Neural cell (in vitro differentiated cells): Measurements from ENCODE around the gene TLE3. TPM values are rescaled to one million over a fixed set of nuclear protein-coding genes. Genes with fewer than 3 reads are reported as not detected.

ENCODE experiments used
- H2AFZ ChIP-seq: fragments of 200-600, 300-800 bp; sonication (generic), shearing (Covaris generic); 2 replicates; pipeline ENCODE4 v1.6.0; 2014; ENCODE audit warnings: low read depth, mild to moderate bottlenecking, antibody characterized with exemption, low read length, moderate library complexity
- H3F3A ChIP-seq: fragments of 200-600 bp; shearing (Covaris generic); 2 replicates; pipeline ENCODE4 v1.6.1; 2016; ENCODE audit warnings: mild to moderate bottlenecking, moderate library complexity, mixed read lengths, antibody characterized with exemption, low read length; ENCODE audit not compliant: insufficient read depth, poor library complexity, severe bottlenecking
- H3K27ac ChIP-seq: fragments of 200-600, 300-800 bp; sonication (generic), shearing (Covaris generic); 2 replicates; pipeline ENCODE4 v1.5.1; 2014; ENCODE audit warnings: mild to moderate bottlenecking, low read length, moderate library complexity
- H3K27me3 ChIP-seq: fragments of 300-800, 200-600 bp; sonication (generic), shearing (Covaris generic); 2 replicates; pipeline ENCODE4 v1.6.0; 2014; ENCODE audit warnings: mild to moderate bottlenecking, low read depth, low read length, moderate library complexity; ENCODE audit not compliant: insufficient read depth
- H3K36me3 ChIP-seq: fragments of 300-800, 200-600 bp; sonication (generic), shearing (Covaris generic); 2 replicates; pipeline ENCODE4 v1.5.1; 2014; ENCODE audit warnings: mild to moderate bottlenecking, antibody characterized with exemption, low read length, moderate library complexity; ENCODE audit not compliant: insufficient read depth
- H3K4me2 ChIP-seq: fragments of 300-800, 200-600 bp; sonication (generic), shearing (Covaris generic); 2 replicates; pipeline ENCODE4 v1.6.0; 2014; ENCODE audit warnings: mild to moderate bottlenecking, low read length
- H3K4me3 ChIP-seq: fragments of 300-800, 200-600 bp; sonication (generic), shearing (Covaris generic); 2 replicates; pipeline ENCODE4 v1.5.1; 2014; ENCODE audit warnings: mild to moderate bottlenecking, low read length, moderate library complexity
- H3K79me2 ChIP-seq: fragments of 200-600 bp; shearing (Covaris generic); replicated peaks from 2 replicates; pipeline ENCODE4 v1.6.0; 2014; ENCODE audit warnings: mild to moderate bottlenecking, low read length, moderate library complexity; ENCODE audit not compliant: insufficient read depth
- H3K9ac ChIP-seq: fragments of 300-800, 200-600 bp; sonication (generic), shearing (Covaris generic); 2 replicates; pipeline ENCODE4 v1.6.1; 2016; ENCODE audit warnings: mild to moderate bottlenecking, low read length, mixed read lengths
- H3K9me2 ChIP-seq: fragments of 200-600 bp; shearing (Covaris generic); 2 replicates; pipeline ENCODE4 v1.6.1; 2016; ENCODE audit warnings: mild to moderate bottlenecking, low read length, mixed read lengths; ENCODE audit not compliant: insufficient read depth
- H3K9me3 ChIP-seq: fragments of 200-600, 300-800 bp; sonication (generic), shearing (Covaris generic); 2 replicates; pipeline ENCODE4 v1.6.1; 2016; ENCODE audit warnings: mild to moderate bottlenecking, mixed run types, low read length, moderate library complexity, mixed read lengths
- H4K20me1 ChIP-seq: fragments of 200-600 bp; shearing (Covaris generic); 2 replicates; pipeline ENCODE4 v1.6.1; 2016; ENCODE audit warnings: mild to moderate bottlenecking, mixed run types; ENCODE audit not compliant: insufficient read depth
- CTCF ChIP-seq: fragments of 450-650 bp; IDR thresholded peaks from 2 replicates; pipeline ENCODE4 v1.5.1; 2014; ENCODE audit warnings: antibody characterized with exemption, mild to moderate bottlenecking, moderate library complexity; ENCODE audit not compliant: poor library complexity, severe bottlenecking
- EP300 ChIP-seq: fragments of 450-650 bp; conservative IDR thresholded peaks from 2 replicates; pipeline ENCODE4 v1.6.1; 2014; ENCODE audit warnings: antibody characterized with exemption, mild to moderate bottlenecking, moderate library complexity; ENCODE audit not compliant: poor library complexity, severe bottlenecking
- EZH2 ChIP-seq: fragments of 200-600, 300-800 bp; shearing (Covaris generic), sonication (generic); IDR thresholded peaks from 2 replicates; pipeline ENCODE4 v1.6.1; 2014; ENCODE audit warnings: antibody characterized with exemption, low read length, borderline replicate concordance, mild to moderate bottlenecking; ENCODE audit not compliant: insufficient read depth, poor library complexity, severe bottlenecking
- MXI1 ChIP-seq: fragments of 450-650 bp; conservative IDR thresholded peaks from 2 replicates; pipeline ENCODE4 v1.6.1; 2014; ENCODE audit warnings: antibody characterized with exemption, mild to moderate bottlenecking; ENCODE audit not compliant: poor library complexity, severe bottlenecking
- POLR2AphosphoS5 ChIP-seq: IDR thresholded peaks from 2 replicates; pipeline ENCODE4 v1.6.1; 2012
- RAD21 ChIP-seq: fragments of 450-650 bp; conservative IDR thresholded peaks from 2 replicates; pipeline ENCODE4 v1.6.1; 2014; ENCODE audit warnings: antibody characterized with exemption, mild to moderate bottlenecking, moderate library complexity
- REST ChIP-seq: IDR thresholded peaks from 2 replicates; pipeline ENCODE4 v1.6.1; 2012; ENCODE audit warnings: borderline replicate concordance
- SMC3 ChIP-seq: fragments of 450-650 bp; conservative IDR thresholded peaks from 2 replicates; pipeline ENCODE4 v1.6.1; 2014; ENCODE audit warnings: antibody characterized with exemption, mild to moderate bottlenecking, moderate library complexity; ENCODE audit not compliant: poor library complexity
- TAF1 ChIP-seq: IDR thresholded peaks from 2 replicates; pipeline ENCODE4 v1.6.1; 2012; ENCODE audit warnings: low read depth
- polyA plus RNA-seq: library from polyadenylated mRNA; depleted of rRNA; stranded (reverse); fragments of >200 nt; gene quantifications from 2 replicates; pipeline ENCODE4 v1.2.3, GENCODE V29; 2014

The TLE3 gene
- polyA plus RNA-seq, 1 donor from 2014 or later = 27.6 TPM

- Histone ChIP-seq H3K79me2 (peaks cover 35% of the 10 kb centered on the region), H3K27me3 (no peaks in the 10 kb centered on the region), H3K9me2 (no peaks in the 10 kb centered on the region), H3K4me2 (peak overlapping the region; percentile 56), H2AFZ (no peak overlapping the region), H3K27ac (peak overlapping the region; percentile 68), H4K20me1 (no peaks in the 10 kb centered on the region), H3K36me3 (peaks cover 4% of the 10 kb centered on the region), H3K4me3 (peak overlapping the region; percentile 57), H3K9me3 (no peaks in the 10 kb centered on the region), H3F3A (peaks cover 10% of the 10 kb centered on the region), H3K9ac (peak overlapping the region; percentile 50)
- TF ChIP-seq EP300 (peak; percentile 46), CTCF (no peak), POLR2AphosphoS5 (peak; percentile 59), MXI1 (peak; percentile 30), REST (no peak), RAD21 (peak; percentile 41), SMC3 (peak; percentile 50), EZH2 (no peak), TAF1 (peak; percentile 28)
Observed at GRCh38 chr15:70071799-70072198, 25.9 kb downstream of the TLE3 start.

- TF ChIP-seq MXI1 (no peak), EP300 (no peak), RAD21 (no peak)
- Histone ChIP-seq H3K36me3 (peaks cover 4% of the 10 kb centered on the region), H3K9me2 (no peaks in the 10 kb centered on the region), H3K79me2 (peaks cover 20% of the 10 kb centered on the region), H2AFZ (no peak overlapping the region), H3F3A (peaks cover 10% of the 10 kb centered on the region), H3K4me3 (no peak overlapping the region), H4K20me1 (no peaks in the 10 kb centered on the region), H3K27ac (no peak overlapping the region), H3K4me2 (no peak overlapping the region), H3K27me3 (no peaks in the 10 kb centered on the region), H3K9ac (no peak overlapping the region), H3K9me3 (no peaks in the 10 kb centered on the region)
Observed at GRCh38 chr15:70069716-70070115, 28.0 kb downstream of the TLE3 start.
